Cardiac muscle cell (in vitro differentiated cells and primary cell): ENCODE measurements around the gene KLHL28. TPM values are rescaled to one million over a fixed set of nuclear protein-coding genes. Genes with fewer than 3 reads are reported as not detected.
A peak's percentile ranks its signal among the peaks of the same experiment; 100 is the strongest.

Experiments
- DNase-seq, 2 donors: peaks; one replicate each; pipeline versions ENCODE4 v3.0.0 to v3.0.0-alpha.2; 2010 to 2017; ENCODE audit warnings: low read depth in 1 of 2, low spot score in 1 of 2
- H3K27ac ChIP-seq: fragments of 200-600 bp; sonication (generic); 2 replicates; pipeline ENCODE4 v1.5.1; 2016
- H3K27me3 ChIP-seq: fragments of 200-600 bp; sonication (generic); 2 replicates; pipeline ENCODE4 v1.6.0; 2016; ENCODE audit warnings: control low read depth
- H3K36me3 ChIP-seq: fragments of 200-600 bp; sonication (generic); 2 replicates; pipeline ENCODE4 v1.5.1; 2016; ENCODE audit warnings: control low read depth
- H3K4me1 ChIP-seq: fragments of 200-600 bp; sonication (generic); 2 replicates; pipeline ENCODE4 v1.8.1; 2017; ENCODE audit warnings: low read depth, mild to moderate bottlenecking, mixed run types
- H3K4me3 ChIP-seq: fragments of 200-600 bp; sonication (generic); 2 replicates; pipeline ENCODE4 v1.5.1; 2016; ENCODE audit warnings: mild to moderate bottlenecking
- H3K9me3 ChIP-seq: fragments of 200-600 bp; sonication (generic); 2 replicates; pipeline ENCODE4 v1.5.1; 2017; ENCODE audit warnings: low read depth, mild to moderate bottlenecking, control low read depth
- CTCF ChIP-seq: IDR thresholded peaks from 2 replicates; pipeline ENCODE4 v1.5.1; 2012; ENCODE audit warnings: low read depth, mild to moderate bottlenecking, low read length
- polyA plus RNA-seq: library from polyadenylated mRNA; unstranded; fragments of >200 nt; fragmentation: Nextera tagmentation; extraction: Ambion mirVana; gene quantifications from 2 replicates; pipeline ENCODE4 v1.2.1, GENCODE V29; 2016
- total RNA-seq: library from RNA; depleted of rRNA; stranded (reverse); fragments of >200 nt; gene quantifications from 2 replicates; pipeline ENCODE4 v1.2.3, GENCODE V29; 2016

KLHL28 gene
- total and polyA plus RNA-seq, 2 experiments from 2014 or later, result 8.8 to 12.9 TPM

GRCh38 chr14:44963775-44964380, 2.1 kb upstream of the KLHL28 start:
- TF ChIP-seq CTCF, result no peak
- H3K27me3 ChIP-seq, result no peaks in the 10 kb centered on the region
- DNase-seq, result no peak
- peak overlapping the region; percentile 87 for H3K4me3 ChIP-seq
- H3K27ac ChIP-seq, result peak overlapping the region; percentile 79
- no peaks in the 10 kb centered on the region for H3K9me3 ChIP-seq
- peaks cover 21% of the 10 kb centered on the region for H3K4me1 ChIP-seq
- no peaks in the 10 kb centered on the region for H3K36me3 ChIP-seq

GRCh38 chr14:44963044-44963528, 1.3 kb upstream of the KLHL28 start:
- TF ChIP-seq CTCF, result no peak
- Histone ChIP-seq H3K36me3 (no peaks in the 10 kb centered on the region), H3K27ac (peak overlapping the region; percentile 79), H3K9me3 (no peaks in the 10 kb centered on the region), H3K4me1 (peaks cover 28% of the 10 kb centered on the region), H3K27me3 (no peaks in the 10 kb centered on the region), H3K4me3 (peak overlapping the region; percentile 87)
- DNase-seq, result no peak

GRCh38 chr14:44962334-44963043, 742 bp upstream of the KLHL28 start:
- peak overlapping the region; percentile 79 for H3K27ac ChIP-seq
- no peaks in the 10 kb centered on the region for H3K36me3 ChIP-seq
- peak overlapping the region; percentile 87 for H3K4me3 ChIP-seq
- peak; percentile 70 to 79 for DNase-seq
- H3K9me3 ChIP-seq, result no peaks in the 10 kb centered on the region
- no peaks in the 10 kb centered on the region for H3K27me3 ChIP-seq
- no peak for TF ChIP-seq CTCF
- H3K4me1 ChIP-seq, result peaks cover 31% of the 10 kb centered on the region

GRCh38 chr14:44961151-44961553, 595 bp downstream of the KLHL28 start:
- no peak for TF ChIP-seq CTCF
- peak overlapping the region; percentile 87 for H3K4me3 ChIP-seq

GRCh38 chr14:44960646-44961045, 1.1 kb downstream of the KLHL28 start:
- Histone ChIP-seq H3K36me3 (no peaks in the 10 kb centered on the region), H3K27ac (peak overlapping the region; percentile 74), H3K4me3 (peak overlapping the region; percentile 87), H3K27me3 (no peaks in the 10 kb centered on the region), H3K9me3 (no peaks in the 10 kb centered on the region), H3K4me1 (peaks cover 23% of the 10 kb centered on the region)
- no peak for TF ChIP-seq CTCF
- no peak for DNase-seq

More at GRCh38 chr14:44961151-44961553, 595 bp downstream of the KLHL28 start:
- DNase-seq, result peak; percentile 78
- Histone ChIP-seq H3K36me3 (no peaks in the 10 kb centered on the region), H3K27ac (peak overlapping the region; percentile 74), H3K9me3 (no peaks in the 10 kb centered on the region), H3K27me3 (no peaks in the 10 kb centered on the region), H3K4me1 (peaks cover 23% of the 10 kb centered on the region)
